Measurements from ENCODE around the gene IMMP2L. TPM values are rescaled to one million over a fixed set of nuclear protein-coding genes. Genes with fewer than 3 reads are reported as not detected.

Gene IMMP2L
- total RNA-seq, 2 donors from 2014 or later: 10.9 to 12.7 TPM

DNA sequence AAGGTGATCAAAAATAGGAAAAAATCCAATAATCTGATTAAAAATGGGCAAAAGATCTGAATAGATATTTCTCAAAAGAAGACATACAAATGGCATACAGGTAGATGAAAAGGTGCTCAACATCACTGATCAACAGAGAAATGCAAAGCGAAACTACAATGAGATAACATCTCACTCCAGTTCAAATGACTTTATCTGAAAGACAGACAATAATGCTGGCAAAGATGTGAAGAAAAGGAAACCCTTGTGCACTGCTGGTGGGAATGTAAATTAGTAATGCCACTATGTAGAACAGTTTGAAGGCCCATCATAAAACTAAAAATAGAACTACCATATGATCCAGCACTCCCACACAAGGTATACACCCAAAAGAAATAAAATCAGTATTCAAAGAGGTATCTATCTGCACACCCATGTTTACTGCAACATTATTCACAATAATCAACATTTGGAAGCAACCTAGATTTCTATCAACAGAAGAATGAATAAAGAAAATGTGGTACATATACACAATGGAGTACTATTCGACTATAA lies 386.3 kb downstream of the IMMP2L start:
- no peaks in the 10 kb centered on the region for H3K4me1 Mint-ChIP-seq (ENCODE audit: low read depth in 2 of 2)
- peaks cover 7% of the 10 kb centered on the region for H3K9me3 Mint-ChIP-seq
- no peaks in the 10 kb centered on the region for H3K27me3 Mint-ChIP-seq
- H3K36me3 Mint-ChIP-seq: no peaks in the 10 kb centered on the region
- H3K27ac Mint-ChIP-seq: no peak overlapping the region
- DNase-seq (ENCODE audit: low spot score) (no peak), ATAC-seq (no peak)
- H3K4me3 Mint-ChIP-seq: no peak overlapping the region

DNA sequence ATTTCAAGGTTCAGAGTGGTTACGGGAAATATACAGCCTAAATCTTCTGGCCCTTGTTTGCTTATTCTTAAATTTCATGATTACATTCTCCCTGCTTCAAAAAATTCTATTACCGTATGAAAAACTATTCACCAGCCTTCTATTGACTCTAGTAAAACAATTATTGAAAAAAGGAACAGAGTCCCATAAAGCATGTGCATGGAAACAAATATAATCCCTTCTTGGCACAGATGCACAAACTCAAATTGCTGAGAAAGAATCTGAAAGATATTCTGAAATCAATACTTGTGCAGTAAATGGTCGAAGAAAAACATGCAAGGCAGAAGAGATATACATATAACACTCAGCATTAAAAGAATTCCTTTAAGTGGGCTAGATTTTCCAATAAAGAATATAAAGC lies 387.8 kb downstream of the IMMP2L start:
- Mint-ChIP-seq H3K27ac (no peak overlapping the region), H3K9me3 (peaks cover 8% of the 10 kb centered on the region), H3K36me3 (no peaks in the 10 kb centered on the region), H3K4me3 (no peak overlapping the region), H3K4me1 (ENCODE audit: low read depth in 2 of 2) (no peaks in the 10 kb centered on the region), H3K27me3 (no peaks in the 10 kb centered on the region)
- ATAC-seq: no peak
- no peak for DNase-seq (ENCODE audit: low spot score)

DNA sequence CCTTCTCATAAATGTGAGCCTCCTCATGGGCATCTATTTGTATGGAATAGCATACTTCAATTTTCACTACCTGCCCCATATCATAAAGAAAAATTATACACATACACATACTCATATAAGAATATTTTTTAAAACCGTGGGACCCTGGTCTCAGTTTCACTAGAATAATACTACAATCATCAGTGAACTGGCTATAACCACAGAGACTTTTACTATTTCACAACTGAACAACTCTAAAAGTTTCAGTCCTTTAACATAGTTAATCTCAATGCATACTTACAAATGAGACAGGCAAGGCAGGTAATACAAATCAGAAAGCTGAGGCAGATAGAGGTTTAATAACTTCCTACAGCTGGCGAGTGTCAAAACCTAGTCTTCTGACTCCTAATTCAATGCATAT lies 388.3 kb downstream of the IMMP2L start:
- Mint-ChIP-seq H3K36me3 (no peaks in the 10 kb centered on the region), H3K4me1 (ENCODE audit: low read depth in 2 of 2) (no peaks in the 10 kb centered on the region), H3K27me3 (no peaks in the 10 kb centered on the region), H3K4me3 (no peak overlapping the region), H3K27ac (no peak overlapping the region), H3K9me3 (peaks cover 11% of the 10 kb centered on the region)
- ATAC-seq (no peak), DNase-seq (ENCODE audit: low spot score) (no peak)

DNA sequence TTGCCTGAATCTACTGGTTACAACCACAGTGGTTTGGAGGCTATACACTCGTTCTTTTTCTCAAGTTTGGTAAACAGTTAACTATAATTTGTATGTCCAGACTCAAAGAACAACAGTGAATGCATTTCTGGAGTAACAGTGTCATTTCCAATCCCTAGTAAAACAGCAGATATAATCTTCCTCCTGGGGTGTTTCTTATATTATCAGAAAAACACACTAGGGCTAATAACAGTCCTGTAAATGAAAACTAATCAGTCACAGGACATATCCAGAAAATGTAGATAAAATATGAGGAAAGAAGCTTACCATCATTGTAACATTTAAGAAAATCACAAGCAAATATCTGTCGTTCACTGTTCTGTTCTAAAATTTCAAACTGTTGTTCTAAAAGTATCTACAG lies 388.8 kb downstream of the IMMP2L start:
- no peak overlapping the region for H3K27ac Mint-ChIP-seq
- H3K4me3 Mint-ChIP-seq: no peak overlapping the region
- no peaks in the 10 kb centered on the region for H3K4me1 Mint-ChIP-seq (ENCODE audit: low read depth in 2 of 2)
- ATAC-seq (no peak), DNase-seq (ENCODE audit: low spot score) (no peak)
- H3K27me3 Mint-ChIP-seq: no peaks in the 10 kb centered on the region
- peaks cover 8% of the 10 kb centered on the region for H3K9me3 Mint-ChIP-seq
- no peaks in the 10 kb centered on the region for H3K36me3 Mint-ChIP-seq

DNA sequence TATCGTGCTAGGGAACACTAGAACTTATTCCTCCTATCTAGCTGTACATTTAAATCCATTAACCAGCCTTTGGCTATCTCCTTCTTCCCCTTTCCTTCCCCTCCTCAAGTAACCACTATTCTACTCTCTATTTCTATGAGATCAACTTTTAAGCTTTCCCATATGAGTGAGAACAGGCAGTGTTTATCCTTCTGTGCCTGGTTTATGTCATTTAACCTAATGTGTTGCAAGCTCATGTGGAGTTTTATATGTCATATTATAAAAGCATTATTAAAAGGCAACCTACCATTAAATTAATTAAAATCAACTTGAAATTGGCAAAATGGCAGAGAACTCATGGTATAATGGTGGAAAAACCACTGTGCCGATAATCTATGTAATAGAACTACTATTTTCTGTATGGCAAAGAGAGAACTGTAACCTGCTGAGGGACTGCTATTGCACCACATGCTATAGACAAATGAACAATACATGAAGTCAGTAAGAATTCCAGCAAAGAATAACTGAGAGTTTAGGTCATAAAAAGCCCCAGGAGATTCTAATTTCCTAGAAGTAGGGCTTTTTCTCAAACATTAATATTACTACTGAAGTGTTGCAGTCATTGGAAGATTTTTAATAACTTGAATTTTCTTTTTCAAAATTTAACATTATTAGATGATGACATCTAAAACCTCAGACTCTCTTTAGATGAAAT lies 389.6 kb downstream of the IMMP2L start:
- Mint-ChIP-seq H3K27ac (no peak overlapping the region), H3K36me3 (no peaks in the 10 kb centered on the region), H3K9me3 (peaks cover 8% of the 10 kb centered on the region), H3K4me1 (ENCODE audit: low read depth in 2 of 2) (no peaks in the 10 kb centered on the region), H3K4me3 (no peak overlapping the region), H3K27me3 (no peaks in the 10 kb centered on the region)
- DNase-seq (ENCODE audit: low spot score) (no peak), ATAC-seq (no peak)

DNA sequence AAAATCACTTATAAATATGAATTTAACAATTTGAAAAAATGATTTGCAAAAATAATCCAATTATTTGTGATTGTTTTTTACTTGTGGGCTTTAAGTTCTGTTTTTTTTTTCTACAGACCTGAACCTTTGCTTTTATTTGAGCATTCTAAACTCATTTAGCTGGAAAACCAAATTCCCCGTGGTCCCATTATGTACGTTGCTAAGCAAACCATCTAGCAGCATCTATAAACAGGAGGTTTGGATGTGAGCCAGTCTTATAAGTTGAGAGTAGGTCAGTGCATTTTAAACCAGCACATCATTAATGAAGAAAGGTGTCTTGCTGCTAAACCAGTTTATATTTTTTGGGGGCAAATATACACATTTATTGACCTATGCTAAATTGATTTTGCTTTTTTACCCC lies 394.1 kb downstream of the IMMP2L start:
- H3K4me3 Mint-ChIP-seq: no peak overlapping the region

DNA sequence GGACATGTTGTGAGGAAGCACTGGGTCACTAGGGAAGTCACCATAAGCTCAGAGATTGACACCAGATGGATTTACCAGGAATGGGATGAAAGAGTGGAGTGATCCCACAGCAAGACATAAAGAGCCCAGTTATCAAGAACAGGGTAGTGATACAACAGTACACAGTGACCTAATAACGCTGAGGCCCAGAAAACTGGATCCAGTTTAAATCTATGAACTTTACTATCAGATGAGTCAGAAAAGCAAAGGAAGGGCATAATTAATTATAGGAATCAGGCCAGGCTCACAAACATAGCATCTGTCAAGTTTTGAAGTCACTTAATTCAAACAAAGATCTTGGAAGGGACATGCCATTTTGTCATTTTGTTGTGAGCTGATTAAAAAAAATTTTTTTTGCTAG lies 397.9 kb downstream of the IMMP2L start:
- H3K4me1 Mint-ChIP-seq (ENCODE audit: low read depth in 2 of 2): no peaks in the 10 kb centered on the region
- H3K27me3 Mint-ChIP-seq: no peaks in the 10 kb centered on the region
- H3K4me3 Mint-ChIP-seq: no peak overlapping the region
- peaks cover 13% of the 10 kb centered on the region for H3K9me3 Mint-ChIP-seq
- DNase-seq (ENCODE audit: low spot score) (no peak), ATAC-seq (no peak)
- H3K27ac Mint-ChIP-seq: no peak overlapping the region
- H3K36me3 Mint-ChIP-seq: no peaks in the 10 kb centered on the region

More for the DNA sequence above, 394.1 kb downstream of the IMMP2L start:
- Mint-ChIP-seq H3K9me3 (peaks cover 14% of the 10 kb centered on the region), H3K27ac (no peak overlapping the region), H3K27me3 (no peaks in the 10 kb centered on the region), H3K4me1 (ENCODE audit: low read depth in 2 of 2) (no peaks in the 10 kb centered on the region), H3K36me3 (no peaks in the 10 kb centered on the region)
- ATAC-seq (no peak), DNase-seq (ENCODE audit: low spot score) (no peak)

DNA sequence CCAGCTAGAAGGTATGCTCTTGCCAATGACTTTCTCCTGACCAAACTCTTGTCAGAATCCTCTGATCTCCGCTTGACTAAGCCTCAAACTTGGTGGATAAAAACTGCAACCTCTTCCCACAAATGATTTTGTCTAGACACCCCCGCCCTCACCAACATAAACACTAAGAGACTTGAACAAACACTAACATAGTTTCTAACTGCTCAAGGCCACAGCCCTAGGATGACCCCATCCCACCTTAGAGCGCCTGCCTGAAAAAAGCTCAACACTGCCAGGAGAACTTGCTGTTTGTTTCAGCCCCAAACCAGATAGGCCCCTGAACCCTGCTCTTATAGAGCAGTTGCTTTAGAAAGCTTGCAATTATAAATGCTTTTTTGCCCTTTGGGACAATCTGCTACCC lies 399.6 kb downstream of the IMMP2L start:
- Mint-ChIP-seq H3K4me1 (ENCODE audit: low read depth in 2 of 2) (no peaks in the 10 kb centered on the region), H3K36me3 (no peaks in the 10 kb centered on the region), H3K9me3 (peaks cover 10% of the 10 kb centered on the region), H3K27me3 (no peaks in the 10 kb centered on the region), H3K4me3 (no peak overlapping the region), H3K27ac (no peak overlapping the region)
- DNase-seq (ENCODE audit: low spot score) (no peak), ATAC-seq (no peak)

DNA sequence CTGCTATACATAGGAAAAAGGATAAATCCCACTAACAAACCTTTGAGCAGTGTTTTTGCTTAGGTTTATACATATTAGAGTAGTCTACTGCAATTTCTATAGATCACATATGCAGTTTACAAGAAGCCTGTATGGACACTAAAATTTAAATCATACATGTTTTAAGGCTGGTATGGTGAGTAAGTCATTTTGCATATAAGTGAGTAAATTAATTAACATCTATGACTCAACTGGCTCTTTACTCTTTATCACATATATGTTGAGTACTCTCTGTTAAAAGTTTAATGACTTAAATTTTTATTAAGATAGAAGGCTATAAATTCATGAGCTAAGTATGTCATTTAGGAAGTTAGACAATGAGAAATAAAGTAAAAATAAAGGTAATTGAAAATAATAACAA lies 402.0 kb downstream of the IMMP2L start:
- no peaks in the 10 kb centered on the region for H3K27me3 Mint-ChIP-seq
- ATAC-seq: no peak

DNA sequence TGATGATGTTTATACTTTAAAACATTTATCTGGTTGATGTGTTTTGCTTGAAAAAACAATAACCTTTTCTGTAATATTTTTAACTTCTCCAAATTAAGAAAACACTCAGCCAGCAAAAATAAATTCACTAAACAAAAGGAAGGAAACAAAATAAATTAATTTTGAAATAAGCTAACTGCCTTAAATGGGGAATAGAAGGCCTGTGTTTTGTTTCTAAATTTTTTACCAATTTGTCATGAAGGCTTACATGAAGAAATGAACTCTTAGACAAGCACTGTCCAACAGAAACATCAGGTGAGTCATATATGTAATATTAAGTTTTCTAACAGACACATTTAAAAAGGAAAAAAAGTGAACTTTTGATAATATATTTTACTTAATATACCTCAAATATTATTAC lies 402.9 kb downstream of the IMMP2L start:
- Mint-ChIP-seq H3K27ac (no peak overlapping the region), H3K36me3 (no peaks in the 10 kb centered on the region), H3K9me3 (peaks cover 8% of the 10 kb centered on the region), H3K4me3 (no peak overlapping the region), H3K4me1 (ENCODE audit: low read depth in 2 of 2) (no peaks in the 10 kb centered on the region), H3K27me3 (no peaks in the 10 kb centered on the region)
- ATAC-seq: no peak
- no peak for DNase-seq (ENCODE audit: low spot score)

More for the DNA sequence above, 402.0 kb downstream of the IMMP2L start:
- H3K36me3 Mint-ChIP-seq: no peaks in the 10 kb centered on the region
- H3K9me3 Mint-ChIP-seq: peaks cover 12% of the 10 kb centered on the region
- DNase-seq (ENCODE audit: low spot score): no peak
- no peaks in the 10 kb centered on the region for H3K4me1 Mint-ChIP-seq (ENCODE audit: low read depth in 2 of 2)
- no peak overlapping the region for H3K27ac Mint-ChIP-seq
- H3K4me3 Mint-ChIP-seq: no peak overlapping the region

DNA sequence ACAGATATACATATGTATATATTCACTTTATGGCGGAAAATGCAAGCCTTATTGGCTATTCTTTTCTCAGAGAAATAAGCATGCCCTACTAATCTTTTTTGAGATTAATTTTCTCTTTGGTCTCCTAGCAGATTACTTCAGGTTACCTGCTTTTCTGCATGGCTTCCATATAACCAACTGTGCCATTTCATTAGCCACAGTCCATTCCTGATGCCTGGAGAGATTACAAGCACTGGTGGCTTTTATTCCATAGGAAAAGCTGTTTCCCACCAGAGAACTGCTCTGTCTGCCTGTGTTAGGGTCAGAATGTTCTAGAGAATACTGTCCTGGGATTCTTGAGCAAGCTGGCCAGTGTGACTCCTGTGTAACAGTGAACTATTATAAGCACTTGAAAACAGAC lies 411.6 kb downstream of the IMMP2L start:
- Mint-ChIP-seq H3K9me3 (peaks cover 5% of the 10 kb centered on the region), H3K4me1 (ENCODE audit: low read depth in 2 of 2) (no peaks in the 10 kb centered on the region), H3K27ac (no peak overlapping the region), H3K27me3 (no peaks in the 10 kb centered on the region), H3K36me3 (peaks cover 5% of the 10 kb centered on the region), H3K4me3 (no peak overlapping the region)
- no peak for DNase-seq (ENCODE audit: low spot score)
- ATAC-seq: no peak

DNA sequence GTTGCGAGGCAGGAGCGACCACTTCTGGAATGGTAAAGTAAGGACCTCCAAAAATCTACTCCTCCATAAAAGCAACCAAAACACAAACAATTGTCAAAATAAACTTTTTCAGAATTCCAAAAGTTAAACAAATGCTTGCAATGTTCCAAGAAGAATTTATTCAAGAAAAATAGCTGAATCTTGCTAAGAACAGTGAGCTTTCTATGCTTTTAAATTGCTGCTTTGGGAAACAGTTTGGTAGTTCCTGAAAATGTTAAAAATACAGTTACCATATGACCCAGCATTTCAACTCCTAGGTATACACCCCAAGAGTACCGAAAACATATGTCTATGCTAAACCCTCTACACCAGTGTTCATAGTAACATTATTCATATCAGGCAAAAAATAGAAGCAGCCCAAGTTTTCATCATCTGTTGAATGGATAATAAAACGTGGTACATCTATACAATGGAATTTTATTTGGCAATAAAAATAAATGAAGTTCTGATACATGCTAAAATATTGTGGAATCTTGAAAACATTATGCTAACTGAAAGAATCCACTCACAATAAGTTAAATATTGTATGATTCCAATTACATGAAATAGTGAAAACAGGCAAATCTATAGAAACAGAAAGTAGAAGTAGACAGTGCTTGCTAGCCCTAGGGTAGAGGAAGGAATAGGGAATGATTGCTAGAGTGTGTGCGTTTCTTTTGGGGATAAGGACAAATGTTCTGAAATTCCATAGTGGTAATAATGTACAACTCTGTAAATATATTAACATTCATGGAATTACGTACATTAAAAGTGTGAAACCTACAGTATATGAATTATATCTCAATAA lies 414.4 kb downstream of the IMMP2L start:
- no peaks in the 10 kb centered on the region for H3K4me1 Mint-ChIP-seq (ENCODE audit: low read depth in 2 of 2)
- H3K9me3 Mint-ChIP-seq: peaks cover 5% of the 10 kb centered on the region
- no peak overlapping the region for H3K4me3 Mint-ChIP-seq
- DNase-seq (ENCODE audit: low spot score) (no peak), ATAC-seq (no peak)
- H3K27me3 Mint-ChIP-seq: no peaks in the 10 kb centered on the region
- no peak overlapping the region for H3K27ac Mint-ChIP-seq
- H3K36me3 Mint-ChIP-seq: peaks cover 5% of the 10 kb centered on the region

DNA sequence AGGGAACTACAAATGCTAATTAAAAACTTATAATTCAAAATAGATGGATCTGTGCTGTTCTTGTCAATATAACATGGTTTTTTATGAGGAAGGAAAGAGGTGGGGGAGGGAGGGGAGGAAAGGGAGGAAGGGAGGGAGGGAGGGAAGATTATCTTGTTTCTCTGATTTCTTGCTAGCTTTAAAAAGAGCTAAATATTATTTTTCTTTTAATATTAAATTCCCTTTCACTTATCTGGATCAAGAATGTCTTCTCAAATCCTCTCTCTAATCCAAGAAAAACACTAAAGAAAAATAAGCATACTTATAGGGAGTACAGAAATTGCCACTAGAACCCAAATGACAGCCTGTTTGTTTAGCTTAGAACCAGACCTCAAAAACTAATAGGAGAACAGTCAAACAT lies 416.2 kb downstream of the IMMP2L start:
- DNase-seq (ENCODE audit: low spot score) (no peak), ATAC-seq (no peak)
- Mint-ChIP-seq H3K9me3 (peaks cover 3% of the 10 kb centered on the region), H3K4me1 (ENCODE audit: low read depth in 2 of 2) (no peaks in the 10 kb centered on the region), H3K36me3 (peaks cover 3% of the 10 kb centered on the region), H3K27ac (no peak overlapping the region), H3K27me3 (no peaks in the 10 kb centered on the region), H3K4me3 (no peak overlapping the region)

DNA sequence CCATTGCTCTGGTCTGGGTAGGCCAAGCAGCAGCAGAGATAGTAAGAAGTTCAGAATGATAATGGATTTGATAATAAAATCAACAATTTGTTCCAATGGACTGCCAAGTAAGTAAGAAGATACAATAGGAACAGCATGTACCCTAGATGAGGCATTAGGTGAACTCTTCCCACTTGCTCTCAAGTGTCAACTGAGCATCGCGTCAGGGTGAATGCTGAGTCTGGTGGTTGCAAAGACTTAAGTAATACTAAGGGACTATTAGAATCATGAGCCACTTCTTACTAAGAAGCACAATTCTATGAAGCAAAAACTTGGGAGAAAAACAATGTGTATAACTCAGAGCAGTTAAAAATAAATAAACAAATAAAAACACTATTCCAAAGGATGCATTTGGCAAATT lies 416.8 kb downstream of the IMMP2L start:
- H3K9me3 Mint-ChIP-seq: no peaks in the 10 kb centered on the region
- no peaks in the 10 kb centered on the region for H3K4me1 Mint-ChIP-seq (ENCODE audit: low read depth in 2 of 2)
- no peak overlapping the region for H3K4me3 Mint-ChIP-seq
- DNase-seq (ENCODE audit: low spot score) (no peak), ATAC-seq (no peak)
- no peak overlapping the region for H3K27ac Mint-ChIP-seq
- no peaks in the 10 kb centered on the region for H3K36me3 Mint-ChIP-seq
- no peaks in the 10 kb centered on the region for H3K27me3 Mint-ChIP-seq
